HEK293 (cell line): ENCODE data around the gene PSMF1.

Experiments used
- CTCF ChIA-PET: fragments of 350-600 bp; formaldehyde crosslinking; extraction: SDS; loops from one replicate; lab custom pipeline; 2021; ENCODE audit warnings: antibody characterized with exemption; lab: Yijun Ruan, JAX
- POLR2A ChIA-PET: fragments of 300-600 bp; formaldehyde crosslinking; extraction: SDS; loops from one replicate; lab custom pipeline; 2020; ENCODE audit warnings: antibody characterized with exemption, inconsistent platforms; lab: Yijun Ruan, JAX
- H3K27ac ChIP-seq: fragments of 200-500 bp; sonication (Bioruptor generic); 2 replicates; pipeline ENCODE4 v1.5.1; 2014; ENCODE audit warnings: low read depth, low read length, control low read depth, inconsistent platforms; ENCODE audit errors: extremely low read depth
- H3K36me3 ChIP-seq, 2 experiments: fragments of 200-500 bp in 1 of 2; sonication (Bioruptor generic) in 1 of 2; 1 replicate in 1 of 2; 2 replicates in 1 of 2; pipeline ENCODE4 v1.5.1; 2014 to 2017; ENCODE audit warnings: inconsistent platforms in 2 of 2, low read length in 2 of 2; ENCODE audit not compliant: control insufficient read depth in 2 of 2, insufficient read depth in 1 of 2
- H3K4me1 ChIP-seq: fragments of 200-500 bp; sonication (Bioruptor generic); 2 replicates; pipeline ENCODE4 v1.5.1; 2014; ENCODE audit warnings: mild to moderate bottlenecking, low read length, inconsistent platforms; ENCODE audit not compliant: control insufficient read depth, insufficient read depth
- H3K4me3 ChIP-seq: 2 replicates; pipeline ENCODE4 v1.5.1; 2011; ENCODE audit warnings: low read depth, mild to moderate bottlenecking, control low read depth, low read length, moderate library complexity
- H3K9me3 ChIP-seq: fragments of 200-500 bp; sonication (Bioruptor generic); 2 replicates; pipeline ENCODE4 v1.5.1; 2014; ENCODE audit warnings: low read depth, low read length, inconsistent platforms; ENCODE audit not compliant: control insufficient read depth, insufficient read depth
- ELK4 ChIP-seq: IDR thresholded peaks from 2 replicates; pipeline ENCODE4 v1.6.1; 2011; ENCODE audit warnings: mild to moderate bottlenecking, low read depth, low read length, borderline replicate concordance
- SETDB1 ChIP-seq: IDR thresholded peaks from one replicate; pipeline ENCODE4 v1.6.1; 2017; ENCODE audit warnings: mild to moderate bottlenecking, low read length, moderate library complexity, mixed read lengths; ENCODE audit not compliant: insufficient read length
- SP7 ChIP-seq: fragments of 450-650 bp; formaldehyde crosslinking; IDR thresholded peaks from 2 replicates; pipeline ENCODE4 v1.5.1; 2016; ENCODE audit warnings: missing biosample characterization, missing genetic modification characterization
- ZBTB49 ChIP-seq: fragments of 450-650 bp; formaldehyde crosslinking; IDR thresholded peaks from 2 replicates; pipeline ENCODE4 v1.5.1; 2016; ENCODE audit warnings: missing biosample characterization, missing genetic modification characterization, low read depth
- ZNF121 ChIP-seq: fragments of 450-650 bp; formaldehyde crosslinking; IDR thresholded peaks from 2 replicates; pipeline ENCODE4 v1.5.1; 2016; ENCODE audit warnings: missing biosample characterization, missing genetic modification characterization
- ZNF157 ChIP-seq: fragments of 450-650 bp; formaldehyde crosslinking; IDR thresholded peaks from 2 replicates; pipeline ENCODE4 v1.5.1; 2016; ENCODE audit warnings: missing biosample characterization, missing genetic modification characterization
- ZNF174 ChIP-seq: fragments of 450-650 bp; formaldehyde crosslinking; IDR thresholded peaks from 2 replicates; pipeline ENCODE4 v1.5.0; 2017; ENCODE audit warnings: missing biosample characterization, mild to moderate bottlenecking, missing genetic modification characterization
- ZNF175 ChIP-seq: fragments of 450-650 bp; formaldehyde crosslinking; IDR thresholded peaks from 2 replicates; pipeline ENCODE4 v1.5.1; 2016; ENCODE audit warnings: missing biosample characterization, missing genetic modification characterization
- ZNF239 ChIP-seq: fragments of 450-650 bp; formaldehyde crosslinking; IDR thresholded peaks from 2 replicates; pipeline ENCODE4 v1.5.1; 2016; ENCODE audit warnings: missing biosample characterization, missing genetic modification characterization
- ZNF266 ChIP-seq: fragments of 450-650 bp; formaldehyde crosslinking; IDR thresholded peaks from 2 replicates; pipeline ENCODE4 v1.5.1; 2016; ENCODE audit warnings: missing biosample characterization, missing genetic modification characterization, low read depth
- ZNF404 ChIP-seq: fragments of 450-650 bp; formaldehyde crosslinking; IDR thresholded peaks from 2 replicates; pipeline ENCODE4 v1.5.1; 2017; ENCODE audit warnings: missing biosample characterization, missing genetic modification characterization
- ZNF473 ChIP-seq: fragments of 450-650 bp; formaldehyde crosslinking; IDR thresholded peaks from 2 replicates; pipeline ENCODE4 v1.5.1; 2017; ENCODE audit warnings: missing biosample characterization, missing genetic modification characterization
- ZNF585B ChIP-seq: fragments of 450-650 bp; formaldehyde crosslinking; IDR thresholded peaks from 2 replicates; pipeline ENCODE4 v1.5.1; 2016; ENCODE audit warnings: missing biosample characterization, missing genetic modification characterization
- ZNF596 ChIP-seq: fragments of 450-650 bp; IDR thresholded peaks from 2 replicates; pipeline ENCODE4 v1.5.0; 2018; ENCODE audit warnings: missing biosample characterization, mild to moderate bottlenecking, missing genetic modification characterization, moderate library complexity
- ZNF658 ChIP-seq: fragments of 450-650 bp; formaldehyde crosslinking; IDR thresholded peaks from 2 replicates; pipeline ENCODE4; 2016; ENCODE audit warnings: missing biosample characterization, missing genetic modification characterization
- ZNF660 ChIP-seq: fragments of 450-650 bp; IDR thresholded peaks from 2 replicates; pipeline ENCODE4 v1.5.1; 2018; ENCODE audit warnings: missing biosample characterization, mild to moderate bottlenecking, missing genetic modification characterization
- ZNF843 ChIP-seq: fragments of 450-650 bp; formaldehyde crosslinking; IDR thresholded peaks from 2 replicates; pipeline ENCODE4 v1.5.1; 2016; ENCODE audit warnings: missing biosample characterization, missing genetic modification characterization

Gene PSMF1

GRCh38 chr20:1134355-1134754, 16.0 kb downstream of the PSMF1 start (continued):
- TF ChIP-seq ZNF585B (tag by site-specific recombination) = no peak
- no peak for TF ChIP-seq ZNF404
- TF ChIP-seq ZNF596 (tag by site-specific recombination) = no peak
- no peak for TF ChIP-seq ELK4

DNA sequence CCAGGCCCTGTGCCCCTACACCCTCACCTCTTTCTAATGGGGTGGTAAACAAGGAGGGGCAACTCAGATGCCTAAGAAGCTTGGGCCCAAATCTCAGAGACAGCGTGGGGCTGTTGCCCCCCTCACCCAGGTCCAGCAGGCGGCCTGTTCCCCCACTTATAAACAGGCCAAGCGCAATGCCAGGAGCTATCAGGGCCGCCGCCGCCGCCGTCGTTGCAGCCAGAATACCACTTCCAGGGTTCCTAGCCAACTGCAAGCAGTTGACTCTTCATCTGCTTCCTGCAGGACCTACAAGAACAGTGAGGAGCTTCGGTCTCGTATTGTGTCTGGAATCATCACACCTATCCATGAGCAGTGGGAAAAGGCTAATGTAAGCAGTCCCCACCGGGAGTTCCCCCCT, 16.4 kb downstream of the PSMF1 start:
- Histone ChIP-seq H3K9me3 (no peaks in the 10 kb centered on the region), H3K4me3 (no peak overlapping the region), H3K27ac (no peak overlapping the region), H3K4me1 (no peaks in the 10 kb centered on the region), H3K36me3 (peaks cover 74 to 89% of the 10 kb centered on the region in 2 experiments)
- ChIA-PET CTCF (interaction anchor here (0.8 to 1.2 kb wide), 2 partner anchors 14 to 52 kb away, joined by 4 to 6 read pairs; no protein-coding TSS in a partner anchor), POLR2A (no interaction called here)
- TF ChIP-seq ZNF239 = no peak
- TF ChIP-seq, all 188 proteins: peak for 0

DNA sequence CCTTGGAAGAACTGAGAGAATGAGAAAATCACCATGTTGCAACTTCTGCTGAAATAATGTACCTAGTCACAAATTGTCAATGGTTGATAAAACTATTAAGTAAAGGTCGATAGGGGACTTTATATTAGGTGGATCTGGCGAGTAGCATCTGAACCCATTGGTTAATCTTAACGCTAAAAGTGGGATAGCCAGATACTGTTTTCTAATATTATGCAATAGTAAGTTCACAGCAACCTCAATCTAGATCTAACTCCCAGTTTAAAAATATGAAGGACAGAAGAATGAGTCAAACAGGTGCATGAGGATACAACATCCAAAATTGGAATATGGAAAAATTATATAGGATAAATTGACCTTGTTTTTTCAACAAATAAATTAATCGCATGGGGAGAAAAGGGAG, 18.8 kb downstream of the PSMF1 start:
- Histone ChIP-seq H3K36me3 (peaks cover 77 to 78% of the 10 kb centered on the region in 2 experiments), H3K4me3 (no peak overlapping the region), H3K4me1 (no peaks in the 10 kb centered on the region), H3K9me3 (no peaks in the 10 kb centered on the region), H3K27ac (no peak overlapping the region)
- no peak for TF ChIP-seq SETDB1
- no peak for TF ChIP-seq ZNF121
- no peak for TF ChIP-seq ZNF660 (tag by site-specific recombination)
- TF ChIP-seq ZNF157 (tag by site-specific recombination) = no peak
- TF ChIP-seq ZNF175 (tag by site-specific recombination) = no peak
- TF ChIP-seq ZNF843 = no peak
- no peak for TF ChIP-seq ZNF473 (tag by site-specific recombination)
- TF ChIP-seq ZNF174 (tag by site-specific recombination) = no peak
- no peak for TF ChIP-seq ZBTB49 (tag by site-specific recombination)
- ChIA-PET POLR2A (no interaction called here), CTCF (no interaction called here)

DNA sequence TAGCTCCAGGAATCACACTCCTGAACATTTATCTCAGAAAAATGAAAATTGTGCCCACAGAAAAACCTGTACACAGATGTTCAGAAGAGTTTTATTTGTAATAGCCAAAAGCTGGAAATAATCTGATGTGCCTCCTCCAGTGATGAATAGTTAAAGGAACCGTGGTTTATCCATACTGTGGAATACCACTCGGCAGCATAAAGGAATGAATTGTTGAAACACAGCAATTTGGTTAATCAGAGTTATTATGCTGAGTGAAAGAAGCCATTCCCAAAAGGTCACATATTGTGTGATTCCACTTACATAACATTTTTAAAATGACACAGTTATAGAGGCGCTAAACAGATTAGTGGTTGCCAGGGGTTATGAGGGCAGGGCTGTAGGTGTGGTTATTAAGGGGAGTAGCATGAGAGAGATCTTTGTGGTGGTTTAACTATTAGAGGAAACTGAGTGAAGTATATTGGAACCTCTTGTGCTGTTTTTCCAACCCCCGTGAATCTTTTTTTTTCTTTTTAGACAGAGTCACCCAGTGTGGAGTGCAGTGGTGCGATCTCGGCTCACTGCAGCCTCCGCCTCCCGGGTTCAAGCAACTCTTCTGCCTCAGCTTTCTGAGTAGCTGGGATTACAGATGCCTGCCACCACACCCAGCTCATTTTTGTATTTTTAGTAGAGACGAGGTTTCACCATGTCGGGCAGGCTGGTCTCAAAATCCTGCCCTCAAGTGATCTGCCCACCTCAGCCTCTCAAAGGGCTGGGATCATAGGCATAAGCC, 26.2 kb downstream of the PSMF1 start:
- Histone ChIP-seq H3K36me3 (peaks cover 36 to 49% of the 10 kb centered on the region in 2 experiments), H3K4me1 (no peaks in the 10 kb centered on the region), H3K4me3 (no peak overlapping the region), H3K9me3 (no peaks in the 10 kb centered on the region), H3K27ac (no peak overlapping the region)
- TF ChIP-seq SP7 = no peak
- no peak for TF ChIP-seq ZNF658 (tag by site-specific recombination)
- no peak for TF ChIP-seq ZNF266 (tag by site-specific recombination)
- CTCF ChIA-PET = interaction anchor here (0.5 to 2.2 kb wide), 3 partner anchors 9 to 147 kb away, joined by 3 to 6 read pairs (median 3); no protein-coding TSS in a partner anchor
- POLR2A ChIA-PET = no interaction called here
